AG04450 (cell line): Measurements from ENCODE around the gene NDFIP2. TPM values are rescaled to one million over a fixed set of nuclear protein-coding genes. Genes with fewer than 3 reads are reported as not detected.
"Not testable (repeated sequence)": the region's sequence is repeated elsewhere in the genome, so short reads cannot be mapped to it uniquely, and the experiment has no call there.

Source experiments
- CTCF ChIA-PET: fragments of 300-600, 350-600 bp; formaldehyde crosslinking; extraction: SDS; loops from one replicate; lab custom pipeline; 2022; ENCODE audit warnings: antibody characterized with exemption, inconsistent platforms; lab: Charles Lee
- POLR2A ChIA-PET: fragments of 350-600 bp; formaldehyde crosslinking; extraction: SDS; loops from one replicate; lab custom pipeline; 2021; ENCODE audit warnings: antibody characterized with exemption, inconsistent platforms; lab: Yijun Ruan, JAX
- DNase-seq: peaks from one replicate; pipeline ENCODE4 v3.0.0-alpha.2; 2011; ENCODE audit warnings: low read depth, low spot score
- H3K27ac ChIP-seq: one replicate; pipeline ENCODE4 v1.5.1; 2012; ENCODE audit warnings: low read depth, low read length, control low read depth
- H3K27me3 ChIP-seq: one replicate; pipeline ENCODE4 v1.6.0; 2012; ENCODE audit warnings: low read length; ENCODE audit not compliant: control insufficient read depth, insufficient read depth
- H3K4me3 ChIP-seq: 2 replicates; pipeline ENCODE4 v1.5.1; 2011; ENCODE audit warnings: mild to moderate bottlenecking, low read depth, low read length, control low read depth
- H3K9me3 ChIP-seq: 2 replicates; pipeline ENCODE4 v1.5.1; 2012; ENCODE audit warnings: low read length; ENCODE audit not compliant: control insufficient read depth, insufficient read depth
- polyA plus RNA-seq: library from polyadenylated mRNA; depleted of rRNA; stranded (reverse); fragments of >200 nt; gene quantifications from 2 replicates; pipeline ENCODE4 v1.2.3, GENCODE V29; 2011
- TF ChIP-seq, protein P1 (sequence below): IDR thresholded peaks from 2 replicates; pipeline ENCODE4 v1.5.1; 2011; ENCODE audit warnings: low read depth, low read length, control low read depth, inconsistent platforms

NDFIP2 gene
- polyA plus RNA-seq, 1 experiment = 33.0 TPM

DNA sequence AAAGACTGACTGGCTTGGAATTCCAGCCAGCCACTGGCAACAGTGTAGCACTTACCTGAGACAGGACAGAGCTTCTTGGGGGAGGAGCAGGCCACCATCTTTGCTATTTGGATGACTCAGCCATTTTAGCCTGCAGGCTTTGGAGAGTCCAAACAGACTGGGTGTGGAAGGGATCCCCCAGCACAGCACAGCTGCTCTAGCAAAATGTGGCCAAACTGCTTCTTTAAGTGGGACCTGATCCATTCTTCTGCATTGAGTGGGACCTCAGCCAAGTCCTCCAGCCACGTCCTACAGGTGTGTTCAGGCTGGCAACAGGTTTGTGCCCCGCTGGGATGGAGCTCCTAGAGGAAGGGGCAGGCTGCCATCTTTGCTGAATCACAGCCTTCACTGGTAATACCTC is 80.0 kb downstream of the NDFIP2 start:
- H3K4me3 ChIP-seq = no peak overlapping the region
- POLR2A ChIA-PET = no interaction called here
- TF ChIP-seq, protein P1, sequence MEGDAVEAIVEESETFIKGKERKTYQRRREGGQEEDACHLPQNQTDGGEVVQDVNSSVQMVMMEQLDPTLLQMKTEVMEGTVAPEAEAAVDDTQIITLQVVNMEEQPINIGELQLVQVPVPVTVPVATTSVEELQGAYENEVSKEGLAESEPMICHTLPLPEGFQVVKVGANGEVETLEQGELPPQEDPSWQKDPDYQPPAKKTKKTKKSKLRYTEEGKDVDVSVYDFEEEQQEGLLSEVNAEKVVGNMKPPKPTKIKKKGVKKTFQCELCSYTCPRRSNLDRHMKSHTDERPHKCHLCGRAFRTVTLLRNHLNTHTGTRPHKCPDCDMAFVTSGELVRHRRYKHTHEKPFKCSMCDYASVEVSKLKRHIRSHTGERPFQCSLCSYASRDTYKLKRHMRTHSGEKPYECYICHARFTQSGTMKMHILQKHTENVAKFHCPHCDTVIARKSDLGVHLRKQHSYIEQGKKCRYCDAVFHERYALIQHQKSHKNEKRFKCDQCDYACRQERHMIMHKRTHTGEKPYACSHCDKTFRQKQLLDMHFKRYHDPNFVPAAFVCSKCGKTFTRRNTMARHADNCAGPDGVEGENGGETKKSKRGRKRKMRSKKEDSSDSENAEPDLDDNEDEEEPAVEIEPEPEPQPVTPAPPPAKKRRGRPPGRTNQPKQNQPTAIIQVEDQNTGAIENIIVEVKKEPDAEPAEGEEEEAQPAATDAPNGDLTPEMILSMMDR = no peak
- peaks cover 7% of the 10 kb centered on the region; the same call in 1 of the 2 replicates for H3K9me3 ChIP-seq
- CTCF ChIA-PET = no interaction called here
- no peaks in the 10 kb centered on the region for H3K27me3 ChIP-seq
- no peak for DNase-seq
- no peak overlapping the region for H3K27ac ChIP-seq

DNA sequence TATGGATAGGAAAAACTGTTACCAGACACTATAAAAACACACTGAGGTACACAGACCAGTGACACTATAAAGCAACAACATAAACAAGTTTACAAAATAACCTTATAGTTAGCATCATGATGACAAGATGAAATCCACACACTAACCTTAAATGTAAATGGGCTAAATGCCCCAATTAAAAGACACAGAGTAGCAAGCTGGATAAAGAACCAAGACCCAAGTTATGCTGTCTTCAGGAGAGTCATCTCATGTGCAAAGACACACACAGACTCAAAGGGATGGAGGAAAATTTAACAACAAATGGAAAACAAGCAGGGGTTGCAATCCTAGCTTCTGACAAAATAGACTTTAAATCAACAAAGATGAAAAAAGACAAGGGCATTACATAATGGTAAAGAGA is 81.6 kb downstream of the NDFIP2 start:
- CTCF ChIA-PET = interaction anchor here (1.4 kb wide), 1 partner anchor 22 kb away, joined by 4 read pairs; no protein-coding TSS in a partner anchor
- Histone ChIP-seq H3K27me3 (no peaks in the 10 kb centered on the region), H3K4me3 (no peak overlapping the region), H3K9me3 (peaks cover 7% of the 10 kb centered on the region; the same call in 1 of the 2 replicates), H3K27ac (no peak overlapping the region)
- DNase-seq = no peak
- TF ChIP-seq, protein P1 = no peak
- POLR2A ChIA-PET = no interaction called here

DNA sequence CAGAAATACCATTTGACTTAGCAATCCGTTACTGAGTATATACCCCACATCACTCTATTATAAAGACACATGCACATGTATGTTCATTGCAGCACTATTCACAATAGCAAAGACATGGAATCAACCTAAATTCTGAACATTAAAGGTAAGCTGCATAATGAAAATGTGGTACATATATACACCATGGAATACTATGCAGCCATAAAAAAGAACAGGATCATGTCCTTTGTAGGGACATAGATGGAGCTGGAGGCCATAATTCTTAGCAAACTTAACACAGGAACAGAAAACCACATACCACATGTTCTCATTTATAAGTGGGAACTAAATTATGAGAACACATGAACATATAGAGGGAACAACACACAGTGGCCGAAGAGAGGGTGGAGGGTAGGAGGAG is 85.2 kb downstream of the NDFIP2 start:
- DNase-seq = no peak
- ChIA-PET POLR2A (no interaction called here), CTCF (interaction anchor here (0.8 kb wide), 1 partner anchor 142 kb away, joined by 4 read pairs; no protein-coding TSS in a partner anchor)
- H3K27ac ChIP-seq = no peak overlapping the region
- no peak overlapping the region for H3K4me3 ChIP-seq
- H3K27me3 ChIP-seq = no peaks in the 10 kb centered on the region
- H3K9me3 ChIP-seq = no peaks in the 10 kb centered on the region
- TF ChIP-seq, protein P1 = no peak

DNA sequence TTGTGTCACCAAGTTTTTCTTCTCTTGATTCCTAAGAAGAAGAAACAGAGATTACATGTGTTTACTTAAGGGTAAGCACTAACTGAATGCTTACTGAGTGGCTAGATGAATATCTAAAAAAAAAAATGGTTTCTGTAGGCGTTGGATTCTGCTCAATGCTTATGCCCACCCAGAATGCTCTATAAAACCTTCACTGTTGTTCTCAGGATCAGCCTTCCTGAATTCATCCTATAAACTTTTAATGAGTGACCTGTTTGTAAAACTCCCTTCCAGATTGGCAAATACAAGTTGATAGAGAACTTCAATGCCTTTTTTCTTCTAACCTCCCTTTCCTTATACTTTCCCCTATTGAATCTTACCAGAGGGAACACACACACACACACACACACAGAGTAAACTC is 90.2 kb downstream of the NDFIP2 start:
- ChIA-PET POLR2A (no interaction called here), CTCF (no interaction called here)
- Histone ChIP-seq H3K27me3 (no peaks in the 10 kb centered on the region), H3K4me3 (no peak overlapping the region), H3K9me3 (no peaks in the 10 kb centered on the region), H3K27ac (no peak overlapping the region)
- TF ChIP-seq, protein P1 = no peak
- no peak for DNase-seq

DNA sequence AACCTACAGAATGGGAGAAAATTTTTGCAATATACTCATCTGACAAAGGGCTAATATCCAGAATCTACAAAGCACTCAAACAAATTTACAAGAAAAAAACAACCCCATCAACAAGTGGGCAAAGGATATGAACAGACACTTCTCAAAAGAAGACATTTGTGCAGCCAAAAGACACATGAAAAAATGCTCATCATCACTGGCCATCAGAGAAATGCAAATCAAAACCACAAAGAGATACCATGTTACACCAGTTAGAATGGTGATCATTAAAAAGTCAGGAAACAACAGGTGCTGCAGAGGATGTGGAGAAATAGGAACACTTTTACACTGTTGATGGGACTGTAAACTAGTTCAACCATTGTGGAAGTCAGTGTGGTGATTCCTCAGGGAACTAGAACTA is 92.9 kb downstream of the NDFIP2 start:
- H3K9me3 ChIP-seq, DNase-seq, H3K27me3 ChIP-seq, POLR2A ChIA-PET, CTCF ChIA-PET, H3K4me3 ChIP-seq, H3K27ac ChIP-seq: not testable (repeated sequence)

DNA sequence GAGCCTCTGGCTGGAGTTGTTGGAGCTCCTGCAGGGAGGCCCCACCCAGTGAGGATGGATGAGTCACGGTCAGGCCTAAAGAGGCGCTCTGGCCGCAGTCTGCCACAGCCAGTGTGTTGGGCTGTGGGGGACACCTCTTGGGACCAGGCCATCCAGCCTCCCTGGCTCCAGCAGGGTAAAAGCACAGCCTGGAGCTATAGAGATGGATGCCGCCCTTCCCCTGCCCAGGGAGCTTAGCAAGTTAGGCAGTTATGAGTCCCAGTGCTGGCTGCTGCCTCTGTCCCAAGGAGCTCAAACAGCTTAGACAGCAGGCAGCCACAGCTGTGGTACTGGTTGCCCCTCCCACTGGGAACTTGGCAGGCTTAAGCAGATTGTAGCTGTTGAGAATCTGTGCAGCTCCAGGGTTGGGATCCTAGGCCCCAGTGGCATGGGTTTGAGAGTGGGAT is 100.9 kb downstream of the NDFIP2 start:
- ChIA-PET POLR2A (no interaction called here), CTCF (no interaction called here)
- Histone ChIP-seq H3K9me3 (no peaks in the 10 kb centered on the region), H3K27ac (no peak overlapping the region), H3K4me3 (no peak overlapping the region), H3K27me3 (no peaks in the 10 kb centered on the region)
- DNase-seq = no peak
- TF ChIP-seq, protein P1 = no peak
